Stimulated activated CD4-positive, alpha-beta T cell treated with anti-CD3 and anti-CD28 coated beads, Interleukin-1b, Interleukin-23, amount 100 ng/mL, for 4 hours (primary cell): ENCODE measurements around the gene BCL2L2.

ENCODE experiments used
- DNase-seq, 2 donors: peaks; one replicate each; pipeline ENCODE4 v3.0.0-alpha.2; 2020; ENCODE audit warnings: low read depth in 2 of 2

The BCL2L2 gene

GRCh38 chr14:23299986-23300686 is 6.5 kb upstream of the BCL2L2 start:
- no peak for DNase-seq

- no peak for DNase-seq
Observed at GRCh38 chr14:23300687-23301223, 5.9 kb upstream of the BCL2L2 start.

GRCh38 chr14:23301288-23301968 is 5.2 kb upstream of the BCL2L2 start:
- DNase-seq: peak; percentile 91 to 97

GRCh38 chr14:23301969-23302289 is 4.7 kb upstream of the BCL2L2 start:
- DNase-seq: peak in 1 of 2 donors; percentile 41

- peak; percentile 77 to 81 for DNase-seq
Observed at GRCh38 chr14:23302290-23303225, 4.1 kb upstream of the BCL2L2 start, which contains the start of gene PPP1R3E. Gene PPP1R3E (minus strand): TSS chr14:23302859. CDS start chr14:23302576, 283 bp downstream.

GRCh38 chr14:23307146-23307530 is 505 bp downstream of the BCL2L2 start:
- no peak for DNase-seq

GRCh38 chr14:23307687-23308644 is 1.3 kb downstream of the BCL2L2 start:
- no peak for DNase-seq

GRCh38 chr14:23308721-23309445 is 2.2 kb downstream of the BCL2L2 start:
- no peak for DNase-seq

- no peak for DNase-seq
Observed at GRCh38 chr14:23310546-23310945, 3.9 kb downstream of the BCL2L2 start.

- DNase-seq: no peak
Observed at GRCh38 chr14:23316300-23316699, 9.7 kb downstream of the BCL2L2 start.

- DNase-seq: no peak
Observed at GRCh38 chr14:23319746-23320583, 13.3 kb downstream of the BCL2L2 start.

GRCh38 chr14:23320584-23321571 is 14.2 kb downstream of the BCL2L2 start, which contains the start of gene PABPN1:
Gene PABPN1 (plus strand): TSS chr14:23321457. CDS start chr14:23321470, 13 bp downstream.
- DNase-seq: peak; percentile 90 to 93

- DNase-seq: peak; percentile 30 to 31
Observed at GRCh38 chr14:23321572-23322547, 15.2 kb downstream of the BCL2L2 start.

GRCh38 chr14:23322568-23323517 is 16.2 kb downstream of the BCL2L2 start:
- DNase-seq: no peak

GRCh38 chr14:23323838-23324454 is 17.3 kb downstream of the BCL2L2 start:
- no peak for DNase-seq
